GM12878 (cell line): Measurements from ENCODE around the gene PCDHGB6.

Experiments
- BHLHE40 ChIP-seq, 2 experiments: fragments of 450-650 bp in 1 of 2; IDR thresholded peaks; 2 replicates each; pipeline ENCODE4 v1.6.1; 2011 to 2017; ENCODE audit warnings: low read depth in 2 of 2, borderline replicate concordance in 1 of 2, improper control_type of control experiment in 1 of 2, low read length in 1 of 2, mild to moderate bottlenecking in 1 of 2
- CTCF ChIP-seq, 3 experiments: IDR thresholded peaks in 2 of 3; conservative IDR thresholded peaks in 1 of 3; 2 replicates each; pipeline ENCODE4 v1.5.1; 2011; ENCODE audit warnings: low read depth in 3 of 3, low read length in 3 of 3, mild to moderate bottlenecking in 3 of 3, control low read depth in 2 of 3, moderate library complexity in 2 of 3, inconsistent platforms in 1 of 3, mixed read lengths in 1 of 3; ENCODE audit not compliant: control insufficient read depth in 2 of 3, insufficient read depth in 1 of 3; ENCODE audit errors: extremely low read depth in 1 of 3
- IRF5 ChIP-seq: fragments of 450-650 bp; IDR thresholded peaks from 2 replicates; pipeline ENCODE4 v1.6.1; 2017; ENCODE audit warnings: borderline replicate concordance
- JUND ChIP-seq: IDR thresholded peaks from 2 replicates; pipeline ENCODE4 v1.6.1; 2012; ENCODE audit warnings: low read depth, mild to moderate bottlenecking, low read length, improper control_type of control experiment, moderate library complexity
- RAD51 ChIP-seq: fragments of 450-650 bp; IDR thresholded peaks from 2 replicates; pipeline ENCODE4 v1.6.1; 2016; ENCODE audit warnings: moderate library complexity, mild to moderate bottlenecking, inconsistent platforms

DNA sequence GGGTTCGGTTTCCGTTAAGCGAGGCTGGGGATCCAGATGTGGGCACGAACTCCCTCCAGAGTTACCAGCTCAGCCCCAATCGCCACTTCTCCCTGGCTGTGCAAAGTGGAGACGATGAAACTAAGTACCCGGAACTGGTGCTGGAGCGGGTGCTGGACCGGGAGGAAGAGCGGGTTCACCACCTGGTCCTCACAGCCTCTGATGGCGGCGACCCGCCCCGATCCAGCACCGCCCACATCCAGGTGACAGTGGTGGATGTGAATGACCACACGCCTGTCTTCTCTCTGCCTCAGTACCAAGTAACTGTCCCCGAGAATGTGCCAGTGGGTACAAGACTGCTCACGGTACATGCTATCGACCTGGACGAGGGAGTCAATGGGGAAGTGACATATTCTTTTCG is 24.5 kb upstream of the PCDHGB6 start:
- TF ChIP-seq CTCF (IDR thresholded peaks at IDR 0.05 in 2 of 3, conservative IDR thresholded peaks at IDR 0.05 in 1 of 3; ENCODE audit: control insufficient read depth in 2 of 3, extremely low read depth in 1 of 3, insufficient read depth in 1 of 3, low read depth in 3 of 3, low read length in 3 of 3) (no peak), IRF5 (no peak), BHLHE40 (IDR thresholded peaks at IDR 0.05; ENCODE audit: borderline replicate concordance in 1 of 2, low read depth in 2 of 2, low read length in 1 of 2) (no peak), RAD51 (no peak), JUND (no peak)
